MM.1S (cell line): ENCODE measurements around the gene FBXO48.

Experiments used
- DNase-seq: peaks from one replicate; pipeline ENCODE4 v3.0.0-alpha.2; 2015
- H2AFZ ChIP-seq: fragments of 300-600 bp; sonication (generic); 2 replicates; pipeline ENCODE4 v1.6.0; 2016; ENCODE audit warnings: antibody characterized with exemption, low read length
- H3F3A ChIP-seq: fragments of 300-600 bp; sonication (generic); 2 replicates; pipeline ENCODE4 v1.6.1; 2016; ENCODE audit warnings: mild to moderate bottlenecking, antibody characterized with exemption, low read length, moderate library complexity, mixed read lengths; ENCODE audit not compliant: insufficient read depth
- H3K27ac ChIP-seq: fragments of 300-600 bp; sonication (generic); 2 replicates; pipeline ENCODE4 v1.5.1; 2016; ENCODE audit warnings: mild to moderate bottlenecking, low read length
- H3K27me3 ChIP-seq: fragments of 300-600 bp; sonication (generic); replicated peaks from 2 replicates; pipeline ENCODE4 v1.6.0; 2016; ENCODE audit warnings: low read length; ENCODE audit not compliant: insufficient read depth
- H3K36me3 ChIP-seq: fragments of 300-600 bp; sonication (generic); replicated peaks from 2 replicates; pipeline ENCODE4 v1.6.1; 2016; ENCODE audit warnings: mild to moderate bottlenecking, low read length, mixed read lengths; ENCODE audit not compliant: insufficient read depth
- H3K4me1 ChIP-seq: fragments of 300-600 bp; sonication (generic); 2 replicates; pipeline ENCODE4 v1.6.1; 2016; ENCODE audit warnings: low read length, mixed read lengths
- H3K4me2 ChIP-seq: fragments of 300-600 bp; sonication (generic); 2 replicates; pipeline ENCODE4 v1.6.0; 2016; ENCODE audit warnings: low read depth, low read length
- H3K4me3 ChIP-seq: fragments of 300-600 bp; sonication (generic); 2 replicates; pipeline ENCODE4 v1.5.1; 2016; ENCODE audit warnings: low read length, mixed read lengths
- H3K79me2 ChIP-seq: fragments of 300-600 bp; sonication (generic); 2 replicates; pipeline ENCODE4 v1.6.1; 2016; ENCODE audit warnings: mixed run types, low read length, mixed read lengths
- H3K9ac ChIP-seq: fragments of 300-600 bp; sonication (generic); 2 replicates; pipeline ENCODE4 v1.6.1; 2016; ENCODE audit warnings: low read length, mixed read lengths
- H3K9me2 ChIP-seq: fragments of 300-600 bp; sonication (generic); replicated peaks from 2 replicates; pipeline ENCODE4 v1.6.1; 2016; ENCODE audit warnings: mild to moderate bottlenecking, low read length, mixed read lengths; ENCODE audit not compliant: insufficient read depth
- H3K9me3 ChIP-seq: fragments of 300-600 bp; sonication (generic); replicated peaks from 2 replicates; pipeline ENCODE4 v1.6.1; 2016; ENCODE audit warnings: mild to moderate bottlenecking, low read length, mixed read lengths; ENCODE audit not compliant: insufficient read depth
- H4K20me1 ChIP-seq: fragments of 300-600 bp; sonication (generic); 2 replicates; pipeline ENCODE4 v1.6.1; 2016; ENCODE audit warnings: mild to moderate bottlenecking, low read length, moderate library complexity, mixed read lengths; ENCODE audit not compliant: insufficient read depth
- EZH2 ChIP-seq: fragments of 300-600 bp; sonication (generic); optimal IDR thresholded peaks from 2 replicates; pipeline ENCODE3; 2017; ENCODE audit warnings: low read depth, mild to moderate bottlenecking, antibody characterized with exemption, low read length, mixed read lengths
- EZH2phosphoT487 ChIP-seq: fragments of 300-600 bp; sonication (generic); IDR thresholded peaks from 2 replicates; pipeline ENCODE4 v1.6.1; 2018; ENCODE audit warnings: antibody characterized with exemption, low read length
- TF ChIP-seq, protein P1 (sequence below): fragments of 300-600 bp; sonication (generic); IDR thresholded peaks from 2 replicates; pipeline ENCODE4 v1.5.1; 2016; ENCODE audit warnings: antibody characterized with exemption, low read length, mixed read lengths

FBXO48 gene

DNA sequence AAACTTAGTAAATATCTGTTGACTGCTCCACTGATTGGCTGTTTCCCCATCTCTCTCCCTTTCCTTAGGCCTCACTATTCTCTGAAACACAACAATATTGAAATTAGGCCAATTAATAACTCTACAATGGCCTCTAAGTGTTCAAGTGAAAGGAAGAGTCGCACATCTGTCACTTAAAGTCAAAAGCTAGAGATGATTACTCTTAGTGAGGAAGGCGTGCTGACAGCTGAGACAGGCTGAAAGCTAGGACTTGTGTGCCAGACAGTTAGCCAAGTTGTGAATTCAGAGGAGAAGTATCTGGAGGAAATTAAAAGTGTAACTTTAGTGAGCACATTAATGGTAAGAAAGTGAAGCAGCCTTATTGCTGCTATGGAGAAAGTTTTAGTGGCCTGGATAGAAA, 53.6 kb downstream of the FBXO48 start:
- no peak overlapping the region for H2AFZ ChIP-seq
- H3K27me3 ChIP-seq, result no peaks in the 10 kb centered on the region
- H3K27ac ChIP-seq, result no peak overlapping the region
- H3F3A ChIP-seq, result peaks cover 19% of the 10 kb centered on the region
- no peaks in the 10 kb centered on the region for H3K36me3 ChIP-seq
- DNase-seq, result no peak
- no peaks in the 10 kb centered on the region for H3K9me3 ChIP-seq
- H3K4me3 ChIP-seq, result no peak overlapping the region
- no peak overlapping the region for H3K4me2 ChIP-seq
- H3K9ac ChIP-seq, result no peak overlapping the region
- TF ChIP-seq EZH2phosphoT487, result no peak
- TF ChIP-seq EZH2, result no peak
- TF ChIP-seq, protein P1, sequence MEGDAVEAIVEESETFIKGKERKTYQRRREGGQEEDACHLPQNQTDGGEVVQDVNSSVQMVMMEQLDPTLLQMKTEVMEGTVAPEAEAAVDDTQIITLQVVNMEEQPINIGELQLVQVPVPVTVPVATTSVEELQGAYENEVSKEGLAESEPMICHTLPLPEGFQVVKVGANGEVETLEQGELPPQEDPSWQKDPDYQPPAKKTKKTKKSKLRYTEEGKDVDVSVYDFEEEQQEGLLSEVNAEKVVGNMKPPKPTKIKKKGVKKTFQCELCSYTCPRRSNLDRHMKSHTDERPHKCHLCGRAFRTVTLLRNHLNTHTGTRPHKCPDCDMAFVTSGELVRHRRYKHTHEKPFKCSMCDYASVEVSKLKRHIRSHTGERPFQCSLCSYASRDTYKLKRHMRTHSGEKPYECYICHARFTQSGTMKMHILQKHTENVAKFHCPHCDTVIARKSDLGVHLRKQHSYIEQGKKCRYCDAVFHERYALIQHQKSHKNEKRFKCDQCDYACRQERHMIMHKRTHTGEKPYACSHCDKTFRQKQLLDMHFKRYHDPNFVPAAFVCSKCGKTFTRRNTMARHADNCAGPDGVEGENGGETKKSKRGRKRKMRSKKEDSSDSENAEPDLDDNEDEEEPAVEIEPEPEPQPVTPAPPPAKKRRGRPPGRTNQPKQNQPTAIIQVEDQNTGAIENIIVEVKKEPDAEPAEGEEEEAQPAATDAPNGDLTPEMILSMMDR, result no peak
- H3K4me1 ChIP-seq, result peaks cover 32% of the 10 kb centered on the region
- no peaks in the 10 kb centered on the region for H3K79me2 ChIP-seq
- H4K20me1 ChIP-seq, result no peaks in the 10 kb centered on the region
- H3K9me2 ChIP-seq, result no peaks in the 10 kb centered on the region

DNA sequence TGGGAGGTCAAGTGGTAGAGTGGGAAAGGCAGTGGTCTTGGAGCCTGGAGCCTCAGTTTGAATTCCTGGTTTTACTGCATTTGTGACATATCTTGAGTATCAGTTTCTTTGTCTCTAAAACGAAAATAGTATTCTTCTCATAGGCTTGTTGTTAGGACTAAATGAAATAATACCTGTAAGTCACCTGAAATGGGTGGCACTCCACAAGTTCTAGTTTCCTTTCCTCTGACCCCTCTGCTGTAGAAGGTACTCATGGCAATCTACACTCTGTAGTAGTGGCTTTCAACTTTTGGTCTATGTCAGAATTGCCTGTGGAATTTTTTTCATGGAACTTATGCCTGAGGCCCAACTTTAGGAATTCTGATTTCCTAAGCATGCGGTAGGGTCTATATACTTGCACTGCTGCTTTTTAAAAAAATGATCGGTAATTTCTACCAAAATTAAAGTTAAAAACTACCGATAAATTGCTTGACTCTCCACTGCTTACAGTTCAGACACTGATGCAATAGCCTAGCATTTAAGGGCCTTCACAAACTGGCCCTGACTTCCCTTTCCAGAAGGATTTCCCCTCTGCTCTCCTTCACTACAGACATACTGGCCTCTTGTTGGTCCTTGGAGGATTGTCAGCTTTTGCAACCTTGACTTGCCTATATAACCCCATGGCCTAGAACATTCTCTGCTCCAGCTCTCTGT, 54.8 kb downstream of the FBXO48 start:
- peaks cover 19% of the 10 kb centered on the region for H3F3A ChIP-seq
- H2AFZ ChIP-seq, result peak overlapping the region; percentile 21; the same call in 1 of the 2 replicates
- no peaks in the 10 kb centered on the region for H3K79me2 ChIP-seq
- H3K4me2 ChIP-seq, result peak overlapping the region; percentile 78
- H3K27ac ChIP-seq, result peak overlapping the region; percentile 77
- H3K4me3 ChIP-seq, result peak overlapping the region; percentile 17; the same call in 1 of the 2 replicates
- no peaks in the 10 kb centered on the region for H3K27me3 ChIP-seq
- DNase-seq, result peak; percentile 38
- H3K9ac ChIP-seq, result peak overlapping the region; percentile 26; the same call in 1 of the 2 replicates
- no peaks in the 10 kb centered on the region for H3K9me2 ChIP-seq
- TF ChIP-seq EZH2, result no peak
- TF ChIP-seq, protein P1, result no peak
- no peak for TF ChIP-seq EZH2phosphoT487
- H4K20me1 ChIP-seq, result no peaks in the 10 kb centered on the region
- H3K4me1 ChIP-seq, result peaks cover 23% of the 10 kb centered on the region
- no peaks in the 10 kb centered on the region for H3K36me3 ChIP-seq
- H3K9me3 ChIP-seq, result no peaks in the 10 kb centered on the region

DNA sequence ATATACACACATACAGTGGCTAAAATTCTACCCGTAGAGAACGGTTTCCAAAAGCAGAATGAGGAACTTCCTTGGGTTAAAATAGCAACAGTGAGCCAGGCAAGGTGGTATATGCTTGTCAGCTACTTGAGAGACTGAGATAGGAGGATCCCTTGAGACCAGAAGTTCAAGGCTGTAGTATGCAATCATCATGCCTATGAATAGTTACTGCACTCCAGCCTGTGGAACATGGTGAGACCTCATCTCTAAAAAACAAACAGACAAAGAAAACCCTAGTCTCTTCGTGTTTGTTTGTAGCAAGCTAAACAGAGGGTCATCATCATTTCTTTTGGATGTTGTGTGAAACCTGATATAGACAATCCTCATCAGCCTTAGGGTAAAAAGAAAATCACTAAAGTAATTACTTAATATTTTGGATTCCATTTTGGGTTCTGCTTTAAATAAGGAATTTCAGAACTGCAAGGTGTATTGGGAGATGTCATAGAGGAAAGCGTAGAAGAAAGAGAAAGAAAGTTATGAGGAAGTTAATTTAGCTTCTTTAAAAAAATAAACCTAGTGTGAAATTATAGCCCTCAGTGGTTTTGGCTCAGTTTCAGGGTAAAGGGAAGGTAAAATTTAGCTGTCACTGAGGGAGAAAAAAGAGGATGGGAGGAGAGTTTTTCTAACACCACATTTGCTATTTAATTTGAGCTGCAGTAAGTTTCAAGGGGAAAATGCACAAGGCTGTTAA, 55.5 kb downstream of the FBXO48 start:
- H3K27ac ChIP-seq, result peak overlapping the region; percentile 77
- H3K79me2 ChIP-seq, result no peaks in the 10 kb centered on the region
- no peaks in the 10 kb centered on the region for H3K27me3 ChIP-seq
- peak; percentile 26 for DNase-seq
- peaks cover 19% of the 10 kb centered on the region for H3F3A ChIP-seq
- H3K9me3 ChIP-seq, result no peaks in the 10 kb centered on the region
- peak overlapping the region; percentile 78 for H3K4me2 ChIP-seq
- no peaks in the 10 kb centered on the region for H3K36me3 ChIP-seq
- H3K9ac ChIP-seq, result peak overlapping the region; percentile 26; the same call in 1 of the 2 replicates
- TF ChIP-seq, protein P1, result no peak
- no peak for TF ChIP-seq EZH2
- TF ChIP-seq EZH2phosphoT487, result no peak
- H3K9me2 ChIP-seq, result no peaks in the 10 kb centered on the region
- peak overlapping the region; percentile 40; the same call in 1 of the 2 replicates for H2AFZ ChIP-seq
- no peaks in the 10 kb centered on the region for H4K20me1 ChIP-seq
- peaks cover 23% of the 10 kb centered on the region for H3K4me1 ChIP-seq
- peak overlapping the region; percentile 17 for H3K4me3 ChIP-seq
